Sigmoid colon (tissue), 4 donors: ENCODE data around the gene HTRA2.
A peak's percentile ranks its signal among the peaks of the same experiment; 100 is the strongest.

Experiments
- EP300 ChIP-seq, 4 donors: sonication (generic); formaldehyde crosslinking; IDR thresholded peaks; one replicate each; pipeline ENCODE4 v1.6.1; 2017; ENCODE audit warnings: antibody characterized with exemption in 4 of 4
- POLR2A ChIP-seq, 2 donors: fragments of 450-650 bp; IDR thresholded peaks; one replicate each; pipeline ENCODE4 v1.6.1; 2016; ENCODE audit warnings: antibody characterized with exemption in 2 of 2, mild to moderate bottlenecking in 2 of 2, moderate library complexity in 2 of 2
- POLR2AphosphoS5 ChIP-seq, 4 donors: sonication (generic); formaldehyde crosslinking; IDR thresholded peaks; one replicate each; pipeline ENCODE4 v1.6.1; 2017; ENCODE audit warnings: antibody characterized with exemption in 4 of 4
- TF ChIP-seq, protein P1 (sequence below), 4 experiments: fragments of 450-650 bp in 3 of 4; fragments of 200-600 bp in 1 of 4; IDR thresholded peaks; one replicate each; pipeline ENCODE4 v1.5.1; 2016 to 2019; ENCODE audit warnings: antibody characterized with exemption in 4 of 4, mild to moderate bottlenecking in 3 of 4, moderate library complexity in 2 of 4

DNA sequence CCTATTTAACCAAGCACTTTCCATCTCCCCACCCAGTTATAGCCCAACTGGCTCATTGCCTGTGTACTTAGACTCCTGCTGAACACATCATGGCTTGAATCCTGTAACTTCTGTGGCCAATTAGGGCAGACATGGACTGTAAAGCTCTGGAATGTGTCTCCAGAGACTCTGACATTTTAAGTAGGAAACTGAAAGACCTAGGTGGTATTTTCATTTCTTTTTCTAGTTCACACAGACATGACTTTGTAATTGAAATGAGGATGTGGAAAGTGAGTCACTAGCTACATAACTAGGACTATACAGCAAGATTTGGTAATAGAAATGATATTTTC, 37.0 kb downstream of the HTRA2 start:
- TF ChIP-seq, protein P1, sequence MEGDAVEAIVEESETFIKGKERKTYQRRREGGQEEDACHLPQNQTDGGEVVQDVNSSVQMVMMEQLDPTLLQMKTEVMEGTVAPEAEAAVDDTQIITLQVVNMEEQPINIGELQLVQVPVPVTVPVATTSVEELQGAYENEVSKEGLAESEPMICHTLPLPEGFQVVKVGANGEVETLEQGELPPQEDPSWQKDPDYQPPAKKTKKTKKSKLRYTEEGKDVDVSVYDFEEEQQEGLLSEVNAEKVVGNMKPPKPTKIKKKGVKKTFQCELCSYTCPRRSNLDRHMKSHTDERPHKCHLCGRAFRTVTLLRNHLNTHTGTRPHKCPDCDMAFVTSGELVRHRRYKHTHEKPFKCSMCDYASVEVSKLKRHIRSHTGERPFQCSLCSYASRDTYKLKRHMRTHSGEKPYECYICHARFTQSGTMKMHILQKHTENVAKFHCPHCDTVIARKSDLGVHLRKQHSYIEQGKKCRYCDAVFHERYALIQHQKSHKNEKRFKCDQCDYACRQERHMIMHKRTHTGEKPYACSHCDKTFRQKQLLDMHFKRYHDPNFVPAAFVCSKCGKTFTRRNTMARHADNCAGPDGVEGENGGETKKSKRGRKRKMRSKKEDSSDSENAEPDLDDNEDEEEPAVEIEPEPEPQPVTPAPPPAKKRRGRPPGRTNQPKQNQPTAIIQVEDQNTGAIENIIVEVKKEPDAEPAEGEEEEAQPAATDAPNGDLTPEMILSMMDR (IDR thresholded peaks at IDR 0.05), result no peak
- TF ChIP-seq POLR2A (IDR thresholded peaks at IDR 0.05), result no peak
- peak in 1 of 4 donors; percentile 29 for TF ChIP-seq POLR2AphosphoS5 (IDR thresholded peaks at IDR 0.05)
- TF ChIP-seq EP300 (IDR thresholded peaks at IDR 0.05), result no peak
